Erythroblast (primary cell): ENCODE results near the gene PRAMEF8.
"Not testable (repeated sequence)": the region's sequence is repeated elsewhere in the genome, so short reads cannot be mapped to it uniquely, and the experiment has no call there.

ENCODE experiments used
- GATA1 ChIP-seq: IDR thresholded peaks from 2 replicates; pipeline ENCODE4 v1.6.1; 2011; ENCODE audit warnings: low read depth, mild to moderate bottlenecking, control low read depth, low read length, moderate library complexity
- POLR2A ChIP-seq: IDR thresholded peaks from 2 replicates; pipeline ENCODE4 v1.6.1; 2011; ENCODE audit warnings: mild to moderate bottlenecking, low read length

DNA sequence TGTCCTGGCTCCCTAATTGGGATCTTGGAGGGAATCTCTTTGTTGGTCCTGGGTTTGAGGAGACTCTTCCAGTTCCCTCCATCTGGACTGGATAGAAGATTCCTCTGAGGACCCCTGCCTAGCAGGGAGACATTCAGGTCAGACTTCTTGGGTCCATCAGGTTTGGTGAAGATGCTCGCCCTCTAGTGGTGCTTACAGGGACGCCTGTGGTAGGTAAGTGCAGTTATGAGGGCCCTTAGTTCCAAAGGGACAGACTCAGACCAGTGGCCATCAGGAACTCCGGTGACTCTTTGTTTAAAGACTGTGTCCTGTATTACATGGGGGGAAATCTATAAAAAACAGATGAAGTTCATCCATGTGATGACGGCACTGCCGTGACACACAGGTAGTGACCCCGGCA, 7.9 kb downstream of the PRAMEF8 start:
- not testable (repeated sequence) for TF ChIP-seq POLR2A, GATA1
